GM12874 (cell line): ENCODE measurements around the gene PODXL2.
A peak's percentile ranks its signal among the peaks of the same experiment; 100 is the strongest.

Source experiments
- TF ChIP-seq, protein P1 (sequence below): IDR thresholded peaks from 2 replicates; pipeline ENCODE4 v1.5.1; 2011; ENCODE audit warnings: low read depth, mild to moderate bottlenecking, control low read depth, low read length, moderate library complexity; ENCODE audit not compliant: insufficient read depth

Gene PODXL2

DNA sequence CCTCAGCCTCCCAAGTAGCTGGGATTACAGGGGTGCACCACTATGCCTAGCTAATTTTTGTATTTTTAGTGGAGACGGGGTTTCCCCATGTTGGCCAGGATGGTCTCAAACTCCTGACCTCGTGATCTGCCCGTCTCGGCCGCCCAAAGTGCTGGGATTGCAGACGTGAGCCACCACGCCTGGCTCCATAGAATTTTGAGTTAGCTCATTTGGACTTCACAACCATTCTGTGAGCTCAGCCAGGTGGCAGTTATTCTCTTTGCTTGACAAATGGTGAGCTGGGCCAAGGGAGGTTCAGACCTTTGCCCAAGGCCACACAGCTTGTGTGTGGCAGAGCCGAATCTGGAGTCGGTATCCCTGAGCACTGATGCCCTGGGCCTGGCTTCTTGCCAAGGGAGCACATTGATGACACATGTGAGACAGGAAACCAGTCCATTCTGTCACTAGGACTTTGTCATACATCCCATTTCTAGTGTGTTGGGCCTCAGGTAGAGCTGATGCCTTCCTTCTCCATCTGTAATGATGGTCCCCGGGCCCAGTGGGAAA lies 17.6 kb downstream of the PODXL2 start:
- TF ChIP-seq, protein P1, sequence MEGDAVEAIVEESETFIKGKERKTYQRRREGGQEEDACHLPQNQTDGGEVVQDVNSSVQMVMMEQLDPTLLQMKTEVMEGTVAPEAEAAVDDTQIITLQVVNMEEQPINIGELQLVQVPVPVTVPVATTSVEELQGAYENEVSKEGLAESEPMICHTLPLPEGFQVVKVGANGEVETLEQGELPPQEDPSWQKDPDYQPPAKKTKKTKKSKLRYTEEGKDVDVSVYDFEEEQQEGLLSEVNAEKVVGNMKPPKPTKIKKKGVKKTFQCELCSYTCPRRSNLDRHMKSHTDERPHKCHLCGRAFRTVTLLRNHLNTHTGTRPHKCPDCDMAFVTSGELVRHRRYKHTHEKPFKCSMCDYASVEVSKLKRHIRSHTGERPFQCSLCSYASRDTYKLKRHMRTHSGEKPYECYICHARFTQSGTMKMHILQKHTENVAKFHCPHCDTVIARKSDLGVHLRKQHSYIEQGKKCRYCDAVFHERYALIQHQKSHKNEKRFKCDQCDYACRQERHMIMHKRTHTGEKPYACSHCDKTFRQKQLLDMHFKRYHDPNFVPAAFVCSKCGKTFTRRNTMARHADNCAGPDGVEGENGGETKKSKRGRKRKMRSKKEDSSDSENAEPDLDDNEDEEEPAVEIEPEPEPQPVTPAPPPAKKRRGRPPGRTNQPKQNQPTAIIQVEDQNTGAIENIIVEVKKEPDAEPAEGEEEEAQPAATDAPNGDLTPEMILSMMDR, result no peak

DNA sequence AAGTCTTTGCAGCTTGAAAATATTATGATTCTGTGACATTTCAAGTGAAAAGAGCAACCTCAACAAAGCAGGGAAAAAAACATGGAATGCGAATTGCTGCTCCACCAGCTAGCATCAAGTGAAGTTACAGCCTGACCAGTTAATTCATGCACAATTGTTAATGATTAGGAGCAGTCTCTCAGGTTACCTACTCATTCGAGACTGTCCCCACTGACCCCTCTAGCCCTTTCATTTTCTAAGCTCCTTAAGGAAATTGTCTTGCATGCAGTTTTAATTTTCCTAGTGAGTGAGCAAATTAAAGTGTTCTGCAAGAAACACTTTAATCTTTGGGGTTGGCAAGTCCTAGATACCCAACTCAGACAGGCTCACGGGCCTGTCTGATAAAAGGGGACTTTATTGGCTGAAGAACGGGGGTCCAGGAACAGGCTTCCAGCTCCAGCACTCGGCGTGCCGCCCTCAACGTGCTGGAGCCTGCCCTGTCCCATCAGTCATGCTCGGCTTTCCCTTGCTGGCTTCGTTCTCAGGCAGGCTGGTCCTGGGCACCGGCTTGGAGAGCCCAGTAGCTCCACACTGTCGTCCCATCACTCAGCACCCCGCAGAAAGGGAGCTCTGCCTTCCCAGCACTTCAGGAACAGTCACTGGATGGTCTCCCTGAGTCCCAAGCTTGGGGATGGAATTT lies 18.3 kb downstream of the PODXL2 start:
- TF ChIP-seq, protein P1, result no peak

DNA sequence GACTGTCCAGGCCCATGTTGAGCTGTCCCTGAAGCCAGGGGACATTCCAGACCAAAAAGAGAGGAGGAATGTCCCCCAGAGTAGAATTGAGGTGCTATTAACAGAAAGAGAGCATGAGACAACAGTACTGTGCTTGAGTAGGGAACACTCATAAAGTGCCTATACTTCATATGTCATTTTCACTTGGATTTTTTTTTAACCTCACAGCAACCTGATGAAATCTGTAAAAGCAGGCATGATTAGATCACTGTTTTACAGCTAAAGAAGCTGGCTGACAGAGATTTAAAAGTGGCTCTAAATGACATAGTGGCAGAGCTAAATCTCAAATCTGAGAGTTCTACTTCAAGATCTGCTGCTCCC lies 18.8 kb downstream of the PODXL2 start:
- TF ChIP-seq, protein P1, result no peak

DNA sequence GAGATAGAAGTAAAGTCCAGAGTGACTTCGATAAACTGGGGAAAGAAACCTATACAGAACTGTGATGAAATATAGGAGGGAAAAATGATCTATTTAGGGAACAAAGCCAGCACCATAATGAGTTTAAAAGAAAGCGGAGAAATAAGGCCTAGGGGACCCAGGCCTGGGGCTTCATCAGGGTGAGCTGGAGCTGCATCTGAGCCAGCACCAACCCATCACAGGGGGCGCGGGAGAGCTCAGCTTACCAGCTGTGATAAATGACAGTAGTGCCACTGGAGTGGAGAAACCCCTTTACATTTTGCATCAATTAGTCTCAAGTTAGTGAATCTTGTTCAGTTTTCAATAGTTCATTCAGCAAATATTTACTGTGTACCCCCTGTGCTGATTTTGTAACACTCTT lies 21.3 kb downstream of the PODXL2 start:
- TF ChIP-seq, protein P1, result no peak

DNA sequence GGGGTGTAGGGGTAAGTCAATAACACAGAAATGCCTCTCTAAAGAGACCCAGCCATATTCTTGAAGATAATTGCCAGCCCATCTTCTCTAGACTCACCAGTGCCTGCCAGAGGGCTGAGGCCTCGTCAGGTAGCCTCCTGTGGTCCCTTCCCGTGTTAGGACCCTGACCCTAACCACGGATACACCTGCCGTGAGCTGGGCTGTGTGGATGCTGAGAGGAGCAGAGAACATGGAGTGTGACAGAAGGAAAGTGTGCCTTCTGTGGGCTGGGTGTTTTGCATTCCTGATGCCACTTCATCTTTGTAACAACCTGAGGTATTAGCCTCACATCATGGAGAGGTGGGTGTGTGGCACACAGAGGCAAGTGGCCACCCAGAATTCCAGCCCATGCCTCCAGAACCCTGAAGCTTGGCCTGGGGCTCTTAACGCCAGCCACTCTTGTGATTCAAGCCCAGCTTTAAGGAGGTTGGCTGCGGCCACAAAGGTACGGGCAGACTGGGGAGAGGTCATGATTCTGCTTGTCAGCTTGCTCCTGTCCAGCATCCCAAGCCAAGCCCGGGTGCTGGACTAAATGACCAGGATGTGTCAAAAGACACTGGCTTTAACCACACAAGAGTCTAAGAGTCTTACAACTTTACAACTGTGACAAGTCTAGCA lies 22.7 kb downstream of the PODXL2 start:
- TF ChIP-seq, protein P1, result no peak

DNA sequence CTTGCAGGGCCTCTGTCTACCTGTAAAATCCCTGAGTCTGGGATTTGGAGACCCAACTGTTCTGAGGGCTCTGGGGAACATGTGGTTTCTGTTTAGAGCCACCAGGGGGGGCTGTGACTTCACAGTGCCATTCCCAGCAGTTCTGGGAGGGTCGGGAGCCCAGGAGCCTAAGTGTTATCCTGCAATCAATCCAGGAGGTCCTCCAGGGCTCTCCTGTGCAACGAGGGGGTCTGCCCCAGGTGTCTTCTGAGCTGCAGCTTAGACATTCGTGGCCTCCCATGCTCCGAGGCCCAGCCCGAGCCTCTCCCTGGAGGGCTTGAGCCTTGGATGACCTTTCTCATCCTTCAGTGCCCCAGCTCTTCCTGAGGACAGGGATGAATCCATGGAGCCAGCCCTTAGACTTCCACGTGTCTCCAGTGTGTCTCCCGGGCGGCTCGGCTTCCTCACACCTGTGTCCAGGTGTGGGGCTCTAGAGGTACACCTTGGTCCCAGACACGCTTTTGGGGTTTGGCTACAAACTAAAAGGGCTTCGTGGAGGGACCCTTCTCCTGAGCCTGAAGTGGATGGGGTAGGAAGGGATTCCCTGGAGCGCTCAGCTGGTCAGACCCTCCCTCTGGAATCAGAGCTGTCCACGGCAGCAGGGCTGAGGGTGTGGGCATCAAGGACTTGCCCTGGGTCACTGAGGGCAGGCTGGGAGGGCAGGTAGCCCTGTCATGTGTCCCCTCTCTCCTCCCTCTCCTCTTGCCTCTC lies 23.4 kb downstream of the PODXL2 start:
- TF ChIP-seq, protein P1, result peak; percentile 82

DNA sequence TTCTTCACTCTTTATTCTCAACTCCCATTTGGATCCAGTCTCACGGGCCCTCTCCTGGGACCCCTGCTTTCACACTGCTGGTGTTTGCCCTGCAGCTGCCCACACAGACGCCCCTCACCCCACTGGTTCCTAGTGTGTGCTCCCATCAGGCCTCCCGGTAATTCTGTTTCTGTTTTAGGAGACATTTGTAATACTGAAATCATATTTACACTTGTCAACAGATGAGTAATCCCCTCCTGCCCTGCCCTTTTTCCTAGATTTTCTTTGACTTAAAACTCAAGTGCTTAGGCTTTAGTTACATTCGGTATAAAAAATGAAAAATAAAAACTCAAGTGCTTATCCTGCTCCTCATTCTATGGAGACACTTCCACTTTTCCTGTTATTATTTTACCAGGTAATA lies 25.4 kb downstream of the PODXL2 start:
- TF ChIP-seq, protein P1, result no peak
